HCT116 (cell line): ENCODE data around the gene HSD17B12. TPM values are rescaled to one million over a fixed set of nuclear protein-coding genes. Genes with fewer than 3 reads are reported as not detected.

Source experiments
- ATAC-seq: fragments of 200-7000 bp; cut with Tn5 transposase; 2 replicates; pipeline ENCODE4 v1.9.1; 2020; ENCODE audit warnings: mild to moderate bottlenecking, moderate library complexity
- BruUV-seq: library from RNA; stranded (reverse); fragments of 400-500 nt; replicated peaks from 2 replicates; lab custom pipeline; 2021; lab: Mats Ljungman, UMichigan
- CTCF ChIA-PET: fragments of 300-600 bp; sonication (Branson Sonifier 250); formaldehyde crosslinking; loops from one replicate; lab custom pipeline; 2021; ENCODE audit warnings: antibody characterized with exemption; lab: Charles Lee
- POLR2A ChIA-PET: fragments of 300-600, 350-600 bp; sonication (Branson Sonifier 250); formaldehyde crosslinking; loops from one replicate; lab custom pipeline; 2021; ENCODE audit warnings: antibody characterized with exemption; lab: Charles Lee
- RAD21 ChIA-PET, 2 experiments: fragments of 300-600 bp; sonication (Branson Sonifier 250); formaldehyde crosslinking; loops; one replicate each; lab custom pipeline; 2023; ENCODE audit warnings: low total read pairs in 2 of 2; ENCODE audit not compliant: uncharacterized antibody in 2 of 2, unreplicated experiment in 2 of 2, low non-redundant PET in 1 of 2; lab: Charles Lee
- DNase-seq: peaks from one replicate; pipeline ENCODE4 v3.0.0-alpha.2; 2010; ENCODE audit warnings: low read depth, low spot score
- H2AFZ ChIP-seq: fragments of 200-600 bp; shearing (Covaris generic), sonication (generic); 2 replicates; pipeline ENCODE4 v1.6.1; 2017; ENCODE audit warnings: low read depth, mixed run types, mixed read lengths, antibody characterized with exemption, low read length; ENCODE audit not compliant: poor library complexity, severe bottlenecking
- H3K27ac ChIP-seq: 2 replicates; pipeline ENCODE4 v1.5.1; 2012; ENCODE audit warnings: low read depth, low read length
- H3K27me3 ChIP-seq: fragments of 200-600 bp; sonication (generic); 2 replicates; pipeline ENCODE4 v1.6.1; 2016; ENCODE audit warnings: mixed run types, low read length, mixed read lengths; ENCODE audit not compliant: insufficient read depth
- H3K36me3 ChIP-seq, 2 experiments: fragments of 200-500 bp in 1 of 2; fragments of 200-600 bp in 1 of 2; sonication (Bioruptor generic) in 1 of 2; sonication (generic) in 1 of 2; 2 replicates each; pipeline versions ENCODE4 v1.5.1 to v1.6.1; 2014 to 2016; ENCODE audit warnings: low read length in 2 of 2, inconsistent platforms in 1 of 2, mixed read lengths in 1 of 2, mixed run types in 1 of 2; ENCODE audit not compliant: insufficient read depth in 2 of 2, control insufficient read depth in 1 of 2
- H3K4me1 ChIP-seq, 2 experiments: fragments of 200-600 bp in 1 of 2; sonication (generic) in 1 of 2; 2 replicates each; pipeline versions ENCODE4 v1.5.1 to v1.6.1; 2012 to 2017; ENCODE audit warnings: low read length in 2 of 2, inconsistent platforms in 1 of 2, mild to moderate bottlenecking in 1 of 2, mixed read lengths in 1 of 2, mixed run types in 1 of 2, moderate library complexity in 1 of 2; ENCODE audit not compliant: insufficient read depth in 2 of 2, control insufficient read depth in 1 of 2
- H3K4me2 ChIP-seq: fragments of 200-600 bp; sonication (generic); 2 replicates; pipeline ENCODE4 v1.6.1; 2017; ENCODE audit warnings: mixed run types, low read length, mixed read lengths
- H3K4me3 ChIP-seq, 2 experiments: fragments of 200-600 bp in 1 of 2; sonication (generic) in 1 of 2; replicated peaks in 1 of 2; 2 replicates each; pipeline ENCODE4 v1.5.1; 2011 to 2016; ENCODE audit warnings: low read length in 2 of 2, control low read depth in 1 of 2, low read depth in 1 of 2, mild to moderate bottlenecking in 1 of 2, mixed read lengths in 1 of 2, mixed run types in 1 of 2
- H3K79me2 ChIP-seq: fragments of 200-600 bp; sonication (generic); 2 replicates; pipeline ENCODE4 v1.6.1; 2017; ENCODE audit warnings: mild to moderate bottlenecking, mixed run types, low read length, moderate library complexity, mixed read lengths; ENCODE audit not compliant: insufficient read depth
- H3K9ac ChIP-seq: fragments of 200-600 bp; sonication (generic); 2 replicates; pipeline ENCODE4 v1.6.1; 2016; ENCODE audit warnings: low read length, mixed read lengths
- H3K9me2 ChIP-seq: fragments of 200-600 bp; sonication (generic), shearing (Covaris generic); 2 replicates; pipeline ENCODE4 v1.6.1; 2017; ENCODE audit warnings: mixed run types, mild to moderate bottlenecking, moderate library complexity; ENCODE audit not compliant: insufficient read depth
- H3K9me3 ChIP-seq, 2 experiments: fragments of 200-500 bp in 1 of 2; fragments of 200-600 bp in 1 of 2; sonication (Bioruptor generic) in 1 of 2; sonication (generic) in 1 of 2; 2 replicates each; pipeline ENCODE4 v1.6.1; 2014 to 2017; ENCODE audit warnings: low read length in 2 of 2, mixed read lengths in 2 of 2, inconsistent platforms in 1 of 2, low read depth in 1 of 2, mild to moderate bottlenecking in 1 of 2, mixed run types in 1 of 2, moderate library complexity in 1 of 2; ENCODE audit not compliant: control insufficient read depth in 1 of 2, insufficient read depth in 1 of 2
- H4K20me1 ChIP-seq: fragments of 200-600 bp; sonication (generic), shearing (Covaris generic); 2 replicates; pipeline ENCODE4 v1.6.1; 2017; ENCODE audit warnings: mixed run types, mild to moderate bottlenecking, moderate library complexity; ENCODE audit not compliant: insufficient read depth
- ATF3 ChIP-seq: IDR thresholded peaks from 2 replicates; pipeline ENCODE4 v1.6.1; 2012
- CBX3 ChIP-seq: IDR thresholded peaks from 2 replicates; pipeline ENCODE4 v1.6.1; 2012; ENCODE audit warnings: low read depth
- CEBPB ChIP-seq: IDR thresholded peaks from 2 replicates; pipeline ENCODE4 v1.6.1; 2012; ENCODE audit warnings: low read depth
- CTCF ChIP-seq, 3 experiments: fragments of 200-600 bp in 1 of 3; sonication (generic) in 1 of 3; IDR thresholded peaks in 2 of 3; conservative IDR thresholded peaks in 1 of 3; 2 replicates each; pipeline ENCODE4 v1.5.1; 2012 to 2017; ENCODE audit warnings: low read depth in 2 of 3, low read length in 2 of 3, antibody characterized with exemption in 1 of 3, borderline replicate concordance in 1 of 3, control low read depth in 1 of 3, mild to moderate bottlenecking in 1 of 3, mixed read lengths in 1 of 3, mixed run types in 1 of 3, moderate library complexity in 1 of 3; ENCODE audit not compliant: insufficient read depth in 1 of 3
- ELF1 ChIP-seq: IDR thresholded peaks from 2 replicates; pipeline ENCODE4 v1.6.1; 2012; ENCODE audit warnings: low read depth, borderline replicate concordance
- EZH2 ChIP-seq: fragments of 200-600 bp; sonication (generic); IDR thresholded peaks from 2 replicates; pipeline ENCODE4 v1.6.1; 2017; ENCODE audit warnings: antibody characterized with exemption, mixed run types
- JUND ChIP-seq: IDR thresholded peaks from 2 replicates; pipeline ENCODE4 v1.6.1; 2012
- MAX ChIP-seq: IDR thresholded peaks from 2 replicates; pipeline ENCODE4 v1.6.1; 2012
- REST ChIP-seq: IDR thresholded peaks from 2 replicates; pipeline ENCODE4 v1.6.1; 2012; ENCODE audit warnings: low read depth
- SIN3A ChIP-seq: IDR thresholded peaks from 2 replicates; pipeline ENCODE4 v1.6.1; 2012; ENCODE audit warnings: low read depth
- SP1 ChIP-seq: IDR thresholded peaks from 2 replicates; pipeline ENCODE4 v1.6.1; 2012; ENCODE audit warnings: low read depth
- SRF ChIP-seq: IDR thresholded peaks from 2 replicates; pipeline ENCODE4 v1.6.1; 2012; ENCODE audit warnings: low read depth
- ZBTB33 ChIP-seq: IDR thresholded peaks from 2 replicates; pipeline ENCODE4 v1.6.1; 2011; ENCODE audit warnings: mild to moderate bottlenecking, low read length, moderate library complexity; ENCODE audit not compliant: insufficient replicate concordance; ENCODE audit errors: extremely low read depth
- intact Hi-C: fragments of 100-400 bp; cut with micrococcal nuclease; formaldehyde crosslinking; loops from 2 replicates; pipeline ENCODE4 v1.10.0; 2022
- total RNA-seq: library from RNA; stranded (reverse); gene quantifications from one replicate; pipeline ENCODE4 v1.2.1, GENCODE V29; 2021; ENCODE audit not compliant: unreplicated experiment

The HSD17B12 gene
- total RNA-seq, 1 experiment from 2014 or later: 83.7 TPM

GRCh38 chr11:43632181-43632580 is 48.4 kb upstream of the HSD17B12 start:
- Histone ChIP-seq H3K4me2 (no peak overlapping the region), H3K27ac (no peak overlapping the region), H3K4me1 (no peaks in the 10 kb centered on the region), H2AFZ (no peak overlapping the region), H4K20me1 (no peaks in the 10 kb centered on the region), H3K9ac (no peak overlapping the region), H3K79me2 (no peaks in the 10 kb centered on the region), H3K9me3 (no peaks in the 10 kb centered on the region), H3K36me3 (no peaks in the 10 kb centered on the region), H3K9me2 (no peaks in the 10 kb centered on the region; the same call in 1 of the 2 replicates), H3K27me3 (peaks cover 69% of the 10 kb centered on the region), H3K4me3 (no peak overlapping the region)
- ChIA-PET CTCF (no interaction called here), RAD21 (no interaction called here), POLR2A (no interaction called here)
- intact Hi-C loops: no loop called here
- DNase-seq (no peak), ATAC-seq (no peak)
- BruUV-seq: no TSS peak
- TF ChIP-seq CEBPB (no peak), SP1 (no peak), MAX (no peak), ELF1 (no peak), EZH2 (no peak), ATF3 (no peak), CBX3 (no peak), CTCF (IDR thresholded peaks at IDR 0.05 in 2 of 3, conservative IDR thresholded peaks at IDR 0.05 in 1 of 3; ENCODE audit: borderline replicate concordance in 1 of 3, insufficient read depth in 1 of 3, low read depth in 2 of 3, low read length in 2 of 3) (no peak), SIN3A (no peak), SRF (no peak), ZBTB33 (no peak), JUND (no peak), REST (no peak)
